Measurements from ENCODE around the gene CTR9.

CTR9 gene

DNA sequence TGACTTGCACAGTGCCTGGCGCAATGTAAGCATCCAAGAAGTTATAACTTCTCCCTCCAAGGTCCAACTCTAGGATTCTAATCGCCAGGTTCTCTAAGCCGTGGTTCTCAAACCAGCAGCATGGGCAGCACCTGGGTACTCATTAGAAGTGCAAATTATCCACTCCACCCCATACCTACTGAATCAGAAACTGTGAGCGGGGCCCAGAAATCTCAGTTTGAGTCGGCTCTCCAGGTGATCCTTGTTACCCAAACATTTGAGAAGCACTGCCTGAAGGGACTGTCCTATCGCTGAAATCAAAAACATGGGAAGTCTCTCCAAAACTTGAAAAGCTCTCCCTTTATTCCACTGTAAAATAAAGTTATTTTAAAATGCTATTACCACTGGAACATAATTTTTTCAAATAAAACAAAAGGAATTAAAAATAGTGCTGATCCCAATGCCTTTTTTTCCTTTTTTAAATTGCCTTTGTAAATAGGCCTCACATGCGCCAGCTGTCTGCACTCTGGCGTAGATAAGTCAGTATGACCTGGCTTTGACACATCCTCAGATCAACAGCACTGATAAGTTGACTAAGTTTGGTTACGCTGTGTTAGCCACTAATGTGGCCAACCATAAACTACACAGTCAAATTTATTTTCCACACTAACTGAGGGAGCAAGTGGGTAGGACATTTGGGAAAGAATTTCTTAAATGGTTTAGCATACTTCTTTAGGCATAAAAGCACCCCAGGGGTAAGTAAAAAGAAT lies 8.4 kb upstream of the CTR9 start:
- DNase-seq (ENCODE audit: low spot score) = no peak

DNA sequence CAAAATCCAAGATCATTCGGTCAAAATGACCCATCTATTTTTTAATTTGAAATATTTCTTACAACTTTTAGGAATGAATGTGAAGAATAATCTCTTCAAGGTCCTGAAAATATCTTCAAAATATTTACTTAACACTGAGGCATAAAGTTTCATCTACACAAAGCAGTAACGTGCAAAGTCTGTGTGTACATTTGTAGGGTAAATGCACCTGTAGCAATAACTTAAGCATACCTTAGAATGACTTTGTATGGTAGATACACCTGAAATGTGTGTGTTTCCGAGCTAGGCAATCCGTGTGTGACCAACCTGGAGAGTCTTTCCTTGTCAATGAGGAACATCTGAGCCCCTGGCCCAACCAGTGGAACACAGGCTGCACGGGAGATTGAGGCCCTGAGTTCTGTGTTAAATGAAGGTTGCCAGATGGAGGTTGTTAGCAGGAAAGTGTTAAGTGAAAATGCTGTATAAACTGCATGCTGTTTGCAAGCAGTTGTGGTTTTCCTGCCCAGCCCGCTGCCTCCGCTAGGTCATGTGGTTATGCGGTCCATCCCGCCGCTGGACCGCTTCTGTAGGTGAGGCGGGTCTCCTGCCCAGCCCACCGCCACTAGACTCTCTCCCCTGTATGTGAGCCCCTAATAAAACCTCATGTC lies 7.6 kb upstream of the CTR9 start:
- no peak for DNase-seq (ENCODE audit: low spot score)

DNA sequence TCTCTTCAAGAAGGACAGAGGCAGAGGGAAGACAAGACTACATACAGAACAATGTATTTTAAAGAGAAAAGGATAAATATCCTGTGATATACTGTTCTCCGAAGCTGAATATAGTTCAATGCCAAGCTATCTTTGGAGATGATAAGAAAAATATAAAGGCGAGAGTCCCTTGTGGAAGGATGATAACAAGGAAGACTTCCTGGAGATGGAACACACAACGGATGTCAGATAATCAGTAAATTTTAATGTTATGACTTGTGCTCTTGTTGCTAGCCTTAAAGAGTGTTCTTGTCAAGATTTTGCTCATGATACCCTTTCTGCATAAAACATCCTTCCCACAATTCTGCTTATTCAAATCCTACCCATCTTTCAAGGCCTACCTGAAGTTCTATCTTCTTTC lies 6.8 kb upstream of the CTR9 start:
- no peak for DNase-seq (ENCODE audit: low spot score)

DNA sequence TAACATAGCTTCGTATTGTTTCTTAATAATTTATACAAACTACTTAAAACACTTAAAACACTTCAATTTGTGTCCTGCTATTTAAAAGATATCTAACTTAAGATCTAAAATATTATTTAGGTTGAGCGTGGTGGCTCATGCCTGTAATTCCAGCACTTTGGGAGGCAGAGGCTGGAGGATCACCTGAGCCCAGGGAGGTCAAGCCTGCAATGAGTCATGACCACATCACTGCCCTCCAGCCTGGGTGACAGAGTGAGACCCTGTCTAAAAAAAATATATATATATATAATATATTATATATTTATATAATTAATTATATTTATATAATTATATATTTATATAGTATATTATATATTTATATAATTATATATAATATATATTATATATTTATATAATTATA lies 4.2 kb upstream of the CTR9 start:
- DNase-seq (ENCODE audit: low spot score) = no peak

DNA sequence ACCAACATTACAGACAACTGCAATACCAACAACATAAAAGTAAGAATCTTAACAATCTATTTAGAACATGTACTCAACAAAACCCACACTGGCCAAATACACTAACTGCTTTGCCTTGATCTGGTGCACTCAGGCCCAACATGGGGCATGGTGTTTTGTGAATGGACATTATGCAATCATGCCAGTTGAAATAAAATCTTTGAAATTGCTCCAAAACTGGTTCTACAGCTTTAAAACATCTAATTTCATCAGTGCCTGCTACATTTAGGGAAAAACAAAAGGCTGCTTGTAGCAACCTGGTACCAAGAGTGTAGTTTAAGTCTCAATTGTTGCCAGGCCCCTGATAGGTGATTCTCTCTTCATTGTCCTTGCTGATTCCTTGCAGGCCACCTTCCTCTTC lies 3.3 kb upstream of the CTR9 start:
- no peak for DNase-seq (ENCODE audit: low spot score)

DNA sequence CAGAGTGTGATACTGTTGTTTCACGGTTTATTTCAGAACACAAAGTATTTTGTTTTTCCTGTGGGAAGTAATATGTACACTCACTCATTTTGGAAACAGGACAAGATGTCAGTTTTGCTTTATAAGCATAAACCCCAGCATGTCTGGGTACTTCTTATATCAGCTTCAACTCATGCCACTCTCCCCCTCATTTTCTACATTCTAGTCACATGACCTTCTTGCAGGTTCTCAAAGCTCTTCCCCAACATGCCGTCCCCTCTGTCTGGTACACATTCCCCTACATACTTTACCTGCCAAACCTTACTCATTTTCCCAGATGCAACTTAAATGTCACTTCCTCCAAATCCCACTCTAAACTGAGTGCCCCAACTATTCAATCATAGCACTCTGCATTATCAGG lies 1.6 kb upstream of the CTR9 start:
- no peak for DNase-seq (ENCODE audit: low spot score)

DNA sequence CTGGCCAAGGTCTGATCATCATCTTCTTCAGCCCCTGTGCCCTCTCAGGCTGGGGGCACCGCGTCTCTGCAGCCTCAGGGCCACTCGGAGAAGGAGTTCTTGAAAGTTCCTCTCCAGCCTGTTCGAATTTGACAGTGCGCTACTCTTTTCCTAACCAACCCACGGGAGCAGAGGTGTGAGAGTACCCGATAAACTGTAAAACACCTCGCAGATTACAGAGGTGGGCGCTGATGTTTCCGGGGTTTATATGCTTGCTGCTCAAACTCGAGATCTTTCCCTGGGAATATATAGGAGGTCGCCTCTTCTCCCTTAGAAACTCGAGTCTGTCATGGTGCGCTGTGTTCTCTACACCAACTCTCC lies 515 bp downstream of the CTR9 start:
- DNase-seq (ENCODE audit: low spot score) = no peak

DNA sequence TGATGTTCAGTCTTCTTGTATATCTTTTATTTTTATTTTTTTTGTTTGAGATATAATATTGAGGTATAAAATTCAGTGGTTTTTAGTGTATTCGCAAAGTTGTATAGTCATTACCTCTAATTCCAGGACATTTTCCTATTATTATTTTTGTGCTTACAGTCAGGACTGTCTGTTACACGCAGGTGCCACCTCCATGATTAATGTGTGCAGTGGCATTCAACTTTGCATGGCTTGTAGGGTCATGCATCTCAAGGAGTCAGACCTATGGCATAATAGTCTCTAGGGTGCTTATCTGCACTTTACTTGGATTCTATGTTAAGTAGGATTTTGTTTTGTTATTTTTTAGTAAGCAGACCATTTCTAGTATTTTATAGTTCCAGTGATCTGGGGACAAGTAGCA lies 1.0 kb downstream of the CTR9 start:
- no peak for DNase-seq (ENCODE audit: low spot score)

DNA sequence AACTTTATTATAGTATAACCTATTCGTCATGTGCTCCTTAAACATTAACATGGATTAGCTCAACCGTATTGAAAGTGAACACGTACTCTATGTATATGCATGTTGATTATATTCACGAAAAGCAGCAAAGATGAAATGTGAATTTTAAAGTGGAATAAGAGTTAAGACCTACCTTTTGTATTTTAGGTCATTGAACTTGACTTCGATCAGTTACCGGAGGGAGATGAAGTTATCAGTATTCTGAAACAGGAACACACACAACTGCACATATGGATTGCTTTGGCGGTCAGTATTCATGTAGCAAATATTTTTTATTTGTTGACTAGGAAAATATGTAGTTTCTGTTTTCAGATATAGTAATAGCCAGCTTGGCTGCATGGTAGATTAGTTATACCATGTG lies 1.4 kb downstream of the CTR9 start:
- no peak for DNase-seq (ENCODE audit: low spot score)

DNA sequence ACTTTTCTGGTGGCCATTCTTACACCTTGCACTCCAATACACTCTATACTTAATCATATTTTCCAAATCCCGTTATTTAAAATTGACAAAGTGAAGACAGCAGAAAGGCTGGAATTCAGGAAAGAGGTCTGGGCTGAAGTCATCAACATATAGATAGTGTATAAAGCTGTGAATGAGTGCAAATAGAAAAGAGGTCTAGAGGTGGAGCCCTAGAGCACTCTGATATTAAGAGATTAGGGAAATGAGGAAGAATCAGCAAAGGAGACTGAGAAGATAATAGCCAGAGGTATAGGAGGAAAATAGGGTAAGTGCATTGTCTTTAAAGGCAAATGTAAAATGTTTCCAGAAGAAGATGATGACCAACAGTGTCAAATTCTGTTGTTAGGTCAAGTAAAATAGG lies 7.9 kb downstream of the CTR9 start:
- DNase-seq (ENCODE audit: low spot score) = no peak

DNA sequence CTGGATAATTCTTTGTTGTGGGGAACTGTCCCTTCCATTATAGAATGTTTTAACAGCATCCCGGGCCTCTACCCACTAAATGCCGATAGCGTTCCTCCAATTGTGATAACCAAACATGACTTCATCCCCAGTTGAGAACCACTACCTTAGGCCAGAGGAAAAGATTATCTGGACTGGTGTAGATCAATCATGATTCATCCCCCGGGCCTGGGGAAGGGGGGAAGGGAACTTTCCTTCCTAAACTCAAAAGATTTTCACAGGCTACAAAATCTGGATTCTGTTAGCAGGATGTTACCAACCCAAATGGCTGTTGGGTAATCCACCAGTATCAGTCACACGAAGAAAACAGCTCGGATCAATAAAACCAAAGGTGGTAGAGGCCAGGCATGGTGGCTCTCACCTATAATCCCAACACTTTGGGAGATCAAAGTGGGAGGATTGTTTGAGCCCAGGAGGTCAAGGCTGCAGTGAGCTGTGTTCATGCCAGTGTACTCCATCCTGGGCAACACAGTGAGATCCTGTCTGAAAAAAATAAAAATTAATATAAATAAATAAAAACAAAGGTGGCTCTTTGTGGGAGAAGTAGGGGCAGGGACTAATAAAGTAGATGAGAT lies 10.1 kb downstream of the CTR9 start:
- DNase-seq (ENCODE audit: low spot score) = no peak

DNA sequence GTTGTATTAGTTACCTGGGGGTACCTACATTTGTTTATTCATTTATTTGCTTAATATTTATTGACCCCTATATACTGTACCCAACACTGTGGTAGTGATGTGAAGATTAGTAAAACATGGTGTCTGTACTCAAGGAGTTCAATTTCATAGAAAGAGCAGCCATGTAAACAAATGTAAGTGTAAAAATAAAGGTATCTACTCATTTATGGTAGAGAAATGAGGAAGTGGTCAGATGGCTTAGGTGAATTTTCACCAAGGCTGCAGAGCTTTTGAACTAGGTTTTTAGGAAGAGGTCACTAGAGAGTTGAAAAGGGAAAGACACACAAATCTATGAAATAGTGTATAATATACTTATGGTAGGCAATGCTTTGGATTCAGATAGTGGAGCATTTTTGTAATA lies 11.1 kb downstream of the CTR9 start:
- no peak for DNase-seq (ENCODE audit: low spot score)

DNA sequence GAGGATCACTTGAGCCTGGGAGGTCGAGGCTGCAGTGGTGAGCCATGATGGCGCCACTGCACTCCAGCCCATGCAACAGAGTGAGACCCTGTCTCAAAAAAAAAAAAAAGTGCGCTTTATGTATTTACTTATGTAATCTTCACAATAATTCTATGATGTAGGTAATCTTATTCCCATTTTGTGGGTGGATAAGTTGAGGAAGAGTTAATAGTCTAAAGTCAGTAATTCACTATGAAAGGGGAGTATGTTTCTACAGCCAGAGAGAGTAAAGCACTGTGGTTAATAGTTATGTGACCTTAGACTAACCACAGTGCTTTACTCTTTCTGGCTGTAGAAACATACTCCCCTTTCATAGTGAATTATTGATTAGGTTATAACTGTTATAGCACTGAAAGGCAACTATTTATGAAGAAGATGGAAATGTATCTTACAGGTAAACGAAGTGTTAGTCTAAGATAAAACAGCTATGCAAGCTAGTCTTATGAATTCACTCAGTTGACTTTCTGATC lies 11.9 kb downstream of the CTR9 start:
- no peak for DNase-seq (ENCODE audit: low spot score)

DNA sequence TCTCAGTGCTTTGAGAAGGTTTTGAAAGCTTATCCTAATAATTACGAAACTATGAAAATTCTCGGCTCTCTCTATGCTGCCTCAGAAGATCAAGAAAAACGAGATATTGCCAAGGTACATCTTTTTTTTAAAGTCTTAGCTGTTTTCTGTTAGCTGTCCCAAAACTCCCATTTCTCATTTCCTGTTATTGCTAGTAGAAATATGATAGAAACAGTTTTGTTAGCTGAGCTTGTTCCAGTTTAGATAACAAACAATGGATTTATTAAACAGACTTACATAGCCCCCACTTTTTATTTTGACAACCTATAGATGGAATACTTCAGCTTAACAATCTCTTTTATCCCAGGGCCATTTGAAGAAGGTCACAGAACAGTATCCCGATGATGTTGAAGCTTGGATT lies 12.7 kb downstream of the CTR9 start:
- no peak for DNase-seq (ENCODE audit: low spot score)

DNA sequence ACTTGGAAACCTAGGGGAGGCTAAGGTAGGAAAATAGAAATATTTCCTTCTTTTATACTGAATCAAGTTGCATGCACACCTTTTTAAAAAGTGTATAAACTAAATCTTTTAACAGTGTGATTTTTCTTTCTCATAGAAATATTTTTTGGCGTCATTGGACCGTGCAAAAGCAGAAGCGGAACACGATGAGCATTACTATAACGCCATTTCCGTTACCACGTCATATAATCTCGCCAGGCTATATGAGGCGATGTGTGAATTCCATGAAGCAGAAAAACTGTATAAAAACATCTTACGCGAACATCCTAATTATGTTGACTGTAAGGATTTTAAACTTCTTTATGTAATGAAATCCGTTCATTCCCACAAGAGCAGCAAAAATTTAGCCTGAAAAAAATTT lies 13.4 kb downstream of the CTR9 start:
- DNase-seq (ENCODE audit: low spot score) = no peak

DNA sequence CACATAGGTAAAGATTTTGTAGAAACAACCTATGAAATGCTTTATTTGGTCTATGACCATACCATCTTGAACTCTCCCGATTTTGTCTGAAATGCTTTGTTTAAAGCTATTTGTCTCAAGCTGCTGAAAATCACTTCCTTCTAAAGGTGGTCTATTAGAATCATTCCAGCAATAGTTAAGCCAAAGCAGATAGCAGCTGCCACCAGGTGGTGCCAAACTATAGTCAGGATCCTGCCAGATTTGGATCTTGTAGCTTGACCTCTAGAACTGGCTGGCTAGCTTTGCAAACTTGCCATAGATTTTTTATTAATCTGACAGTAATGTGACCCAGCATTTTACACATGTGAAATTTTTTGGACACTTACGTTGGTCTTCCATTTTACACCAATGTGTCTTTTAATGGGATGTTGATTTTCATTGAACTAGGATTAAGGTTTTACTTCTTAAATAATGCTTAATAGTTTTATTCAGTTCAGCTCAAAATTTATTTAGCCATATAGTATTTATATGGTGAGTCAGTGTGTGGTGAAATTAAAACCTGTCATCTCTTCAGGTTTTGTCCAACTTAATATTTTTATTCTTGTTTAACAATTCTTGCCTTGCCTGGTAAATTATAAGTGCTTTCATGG lies 19.7 kb downstream of the CTR9 start:
- DNase-seq (ENCODE audit: low spot score) = peak; percentile 39

DNA sequence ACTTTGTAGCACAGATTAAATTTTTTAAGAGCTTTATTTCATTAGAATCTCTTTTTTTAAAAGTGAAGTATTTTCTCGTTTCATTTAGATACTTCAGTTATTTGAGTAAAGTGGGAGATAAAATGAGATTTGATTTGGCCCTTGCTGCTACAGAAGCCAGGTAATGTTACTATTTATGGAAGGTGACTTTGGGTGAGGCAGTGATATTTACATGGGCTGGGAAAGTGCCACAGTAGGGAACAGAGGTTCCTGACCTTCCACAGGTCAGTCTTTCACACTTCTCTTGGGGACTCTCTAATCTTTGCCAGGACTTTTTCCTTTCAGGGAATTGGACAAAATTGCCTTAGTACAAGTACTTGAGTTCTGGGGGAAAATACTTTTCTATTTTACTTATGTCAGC lies 20.4 kb downstream of the CTR9 start:
- no peak for DNase-seq (ENCODE audit: low spot score)

DNA sequence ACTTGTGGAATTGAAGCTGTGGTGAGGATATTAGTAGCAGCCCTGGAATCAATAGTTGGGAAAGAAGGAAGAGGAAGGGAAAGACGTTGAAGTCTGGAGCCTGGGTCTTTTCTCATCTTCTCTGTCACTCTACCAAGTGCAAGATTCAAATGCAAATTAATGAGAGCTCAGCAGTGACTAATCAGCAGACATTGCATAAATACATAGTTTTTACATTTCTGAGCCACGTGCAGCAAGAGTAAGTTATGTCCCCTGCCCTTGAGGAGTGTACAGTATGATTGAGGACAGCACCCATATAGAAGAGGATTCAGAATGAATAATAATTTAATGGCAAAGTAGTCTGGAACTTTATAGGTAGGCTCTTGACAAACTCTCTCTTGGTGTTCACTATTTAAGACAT lies 23.8 kb downstream of the CTR9 start:
- no peak for DNase-seq (ENCODE audit: low spot score)

DNA sequence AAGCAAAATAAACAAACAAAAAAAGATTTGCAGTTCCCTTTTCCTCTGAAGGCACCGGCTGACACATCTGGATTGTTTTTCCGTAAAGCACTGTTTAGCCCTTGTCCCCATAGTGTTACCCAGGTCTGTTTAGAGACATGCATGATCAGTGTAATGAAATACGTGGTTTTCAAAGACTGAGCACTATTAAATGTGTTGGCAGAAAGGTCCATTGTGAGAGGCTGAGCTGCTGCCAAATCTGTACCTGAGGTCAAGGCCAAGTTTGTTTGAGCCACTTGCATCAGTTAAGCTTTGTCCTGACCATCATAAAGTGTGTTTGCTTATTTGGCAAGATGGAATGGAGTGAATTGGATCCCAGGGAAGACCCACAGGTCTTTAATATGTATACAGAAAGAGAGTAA lies 26.3 kb downstream of the CTR9 start:
- no peak for DNase-seq (ENCODE audit: low spot score)

DNA sequence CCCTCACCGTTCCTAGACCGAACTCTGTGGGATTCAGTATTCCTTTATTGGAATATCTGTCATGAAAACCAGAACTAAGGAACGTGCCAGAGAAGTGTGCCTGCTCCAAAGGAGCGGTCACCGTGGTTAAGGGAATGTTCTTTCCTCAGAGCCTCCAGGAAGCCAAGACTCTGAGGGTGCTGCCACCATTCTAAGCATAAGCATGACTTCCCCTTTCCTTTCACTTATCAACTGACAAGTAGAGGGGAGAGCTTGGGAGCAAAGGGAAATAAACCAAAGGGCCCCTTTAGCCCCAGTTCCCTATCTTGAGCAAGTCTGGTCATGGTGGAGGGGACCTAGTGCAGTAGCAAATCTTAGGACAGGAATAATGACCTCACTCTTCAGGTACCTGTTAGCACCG lies 26.8 kb downstream of the CTR9 start:
- no peak for DNase-seq (ENCODE audit: low spot score)

DNA sequence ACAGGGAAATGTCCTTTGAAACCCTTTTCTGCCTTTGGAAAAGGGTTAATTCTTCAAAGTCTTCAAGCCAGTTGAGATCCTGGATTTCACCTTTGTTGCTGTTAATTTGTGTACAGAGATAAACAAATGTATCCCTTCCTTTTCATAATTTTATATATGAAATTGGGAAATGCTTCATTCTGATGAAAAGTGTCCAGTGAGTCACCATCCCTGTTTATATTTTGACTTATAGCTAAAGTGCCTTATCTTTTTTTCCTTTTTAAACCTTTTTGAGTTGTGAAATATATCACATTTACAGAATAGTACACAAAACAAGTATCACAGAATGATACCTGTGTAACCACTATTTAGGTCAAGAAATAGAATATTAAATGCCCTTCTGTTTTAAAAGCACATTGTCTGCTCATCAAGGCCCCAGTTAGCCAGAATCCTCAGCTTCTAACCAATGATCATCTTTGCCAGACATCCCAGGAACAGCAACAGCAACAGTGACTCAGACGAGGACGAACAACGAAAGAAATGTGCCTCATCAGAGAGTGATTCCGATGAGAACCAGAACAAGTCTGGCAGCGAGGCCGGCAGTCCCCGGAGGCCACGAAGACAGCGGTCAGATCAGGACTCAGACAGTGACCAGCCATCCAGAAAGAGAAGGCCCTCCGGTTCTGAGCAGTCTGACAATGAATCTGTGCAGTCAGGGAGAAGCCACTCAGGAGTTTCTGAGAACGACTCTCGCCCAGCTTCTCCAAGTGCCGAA lies 27.3 kb downstream of the CTR9 start:
- peak; percentile 45 for DNase-seq (ENCODE audit: low spot score)

DNA sequence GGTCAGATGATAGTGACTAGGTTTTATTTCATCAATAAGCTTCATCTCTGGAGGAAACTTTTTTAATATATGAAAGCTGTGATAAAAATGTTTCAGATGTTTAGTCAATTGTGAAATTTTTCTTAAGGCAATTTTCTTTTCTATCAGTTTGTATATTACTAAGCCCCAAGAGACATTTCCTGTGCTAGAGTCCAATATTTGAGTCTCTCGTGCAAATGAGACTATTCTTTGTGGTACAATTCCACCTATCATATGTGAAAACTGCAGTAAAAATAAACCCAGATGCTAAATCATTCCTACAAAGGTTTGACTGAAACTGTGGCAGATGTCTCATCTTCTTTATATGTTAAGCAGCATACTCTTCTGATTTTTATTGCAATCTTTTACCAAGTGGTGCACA lies 28.0 kb downstream of the CTR9 start:
- no peak for DNase-seq (ENCODE audit: low spot score)

All from AG08396 (cell line).